A673 (cell line): ENCODE data around the gene PITX1. TPM values are rescaled to one million over a fixed set of nuclear protein-coding genes. Genes with fewer than 3 reads are reported as not detected.

Experiments used
- BruUV-seq: library from RNA; stranded (reverse); fragments of 400-500 nt; replicated peaks from 2 replicates; lab custom pipeline; 2021; lab: Mats Ljungman, UMichigan
- CTCF ChIA-PET: fragments of 300-600 bp; sonication (Branson Sonifier 250); formaldehyde crosslinking; loops from one replicate; lab custom pipeline; 2022; ENCODE audit warnings: antibody characterized with exemption; lab: Charles Lee
- POLR2A ChIA-PET: fragments of 300-600 bp; sonication (Branson Sonifier 250); formaldehyde crosslinking; loops from one replicate; lab custom pipeline; 2022; ENCODE audit warnings: antibody characterized with exemption; ENCODE audit not compliant: low non-redundant PET; lab: Charles Lee
- DNase-seq: peaks from one replicate; pipeline ENCODE4 v3.0.0-alpha.2; 2015; ENCODE audit warnings: low spot score
- H3K27ac ChIP-seq: fragments of 200-600 bp; sonication (generic); 2 replicates; pipeline ENCODE4 v1.5.1; 2016; ENCODE audit warnings: mixed run types, low read depth, mild to moderate bottlenecking, mixed read lengths, antibody characterized with exemption, low read length; ENCODE audit not compliant: poor library complexity, severe bottlenecking
- H3K27me3 ChIP-seq: fragments of 200-600 bp; sonication (generic); replicated peaks from 2 replicates; pipeline ENCODE4 v1.6.1; 2017; ENCODE audit warnings: mixed run types, low read depth, mild to moderate bottlenecking, mixed read lengths, antibody characterized with exemption, low read length; ENCODE audit not compliant: insufficient read depth, poor library complexity
- H3K36me3 ChIP-seq: fragments of 200-600 bp; sonication (generic); 2 replicates; pipeline ENCODE4 v1.6.1; 2016; ENCODE audit warnings: mixed run types, mild to moderate bottlenecking, mixed read lengths, antibody characterized with exemption, low read length; ENCODE audit not compliant: insufficient read depth, poor library complexity, severe bottlenecking
- H3K4me1 ChIP-seq: fragments of 200-600 bp; sonication (generic); 2 replicates; pipeline ENCODE4 v1.6.1; 2017; ENCODE audit warnings: mixed run types, mild to moderate bottlenecking, mixed read lengths, antibody characterized with exemption, low read length; ENCODE audit not compliant: insufficient read depth, poor library complexity, severe bottlenecking
- H3K4me3 ChIP-seq: fragments of 200-600 bp; sonication (generic); 2 replicates; pipeline ENCODE4 v1.5.1; 2016; ENCODE audit warnings: low read depth, mixed run types, mild to moderate bottlenecking, mixed read lengths, low read length; ENCODE audit not compliant: poor library complexity, severe bottlenecking
- H3K9me3 ChIP-seq: fragments of 200-600 bp; sonication (generic); 2 replicates; pipeline ENCODE4 v1.6.1; 2016; ENCODE audit warnings: mixed run types, low read depth, mild to moderate bottlenecking, mixed read lengths, antibody characterized with exemption, low read length; ENCODE audit not compliant: poor library complexity, severe bottlenecking
- EZH2 ChIP-seq: fragments of 200-600 bp; sonication (generic); IDR thresholded peaks from 2 replicates; pipeline ENCODE4 v1.6.1; 2017; ENCODE audit warnings: borderline replicate concordance, low read depth, mild to moderate bottlenecking, mixed read lengths, antibody characterized with exemption, low read length; ENCODE audit not compliant: poor library complexity, severe bottlenecking
- intact Hi-C: fragments of 100-400 bp; cut with micrococcal nuclease; formaldehyde crosslinking; loops from one replicate; pipeline ENCODE4 v1.10.0; 2022; ENCODE audit not compliant: unreplicated experiment
- total RNA-seq: library from RNA; stranded (reverse); gene quantifications from 2 replicates; pipeline ENCODE4 v1.2.3, GENCODE V29; 2021
- TF ChIP-seq, protein P1 (sequence below): fragments of 300-800, 200-600 bp; sonication (generic); conservative IDR thresholded peaks from 2 replicates; pipeline ENCODE4 v1.5.1; 2017; ENCODE audit warnings: low read depth, mild to moderate bottlenecking, antibody characterized with exemption, low read length, moderate library complexity, mixed read lengths

Gene PITX1
- total RNA-seq, 1 experiment from 2014 or later: 2.0 TPM

GRCh38 chr5:135011355-135012032 is 22.5 kb downstream of the PITX1 start:
- TF ChIP-seq, protein P1, sequence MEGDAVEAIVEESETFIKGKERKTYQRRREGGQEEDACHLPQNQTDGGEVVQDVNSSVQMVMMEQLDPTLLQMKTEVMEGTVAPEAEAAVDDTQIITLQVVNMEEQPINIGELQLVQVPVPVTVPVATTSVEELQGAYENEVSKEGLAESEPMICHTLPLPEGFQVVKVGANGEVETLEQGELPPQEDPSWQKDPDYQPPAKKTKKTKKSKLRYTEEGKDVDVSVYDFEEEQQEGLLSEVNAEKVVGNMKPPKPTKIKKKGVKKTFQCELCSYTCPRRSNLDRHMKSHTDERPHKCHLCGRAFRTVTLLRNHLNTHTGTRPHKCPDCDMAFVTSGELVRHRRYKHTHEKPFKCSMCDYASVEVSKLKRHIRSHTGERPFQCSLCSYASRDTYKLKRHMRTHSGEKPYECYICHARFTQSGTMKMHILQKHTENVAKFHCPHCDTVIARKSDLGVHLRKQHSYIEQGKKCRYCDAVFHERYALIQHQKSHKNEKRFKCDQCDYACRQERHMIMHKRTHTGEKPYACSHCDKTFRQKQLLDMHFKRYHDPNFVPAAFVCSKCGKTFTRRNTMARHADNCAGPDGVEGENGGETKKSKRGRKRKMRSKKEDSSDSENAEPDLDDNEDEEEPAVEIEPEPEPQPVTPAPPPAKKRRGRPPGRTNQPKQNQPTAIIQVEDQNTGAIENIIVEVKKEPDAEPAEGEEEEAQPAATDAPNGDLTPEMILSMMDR: no peak
- no peak for TF ChIP-seq EZH2
- Histone ChIP-seq H3K36me3 (no peaks in the 10 kb centered on the region), H3K9me3 (no peaks in the 10 kb centered on the region), H3K4me3 (no peak overlapping the region), H3K27me3 (no peaks in the 10 kb centered on the region), H3K27ac (no peak overlapping the region), H3K4me1 (no peaks in the 10 kb centered on the region)
- ChIA-PET CTCF (no interaction called here), POLR2A (no interaction called here)
- intact Hi-C loops: no loop called here
- DNase-seq: no peak
- no TSS peak for BruUV-seq

GRCh38 chr5:135010502-135011354 is 23.3 kb downstream of the PITX1 start:
- H3K27ac ChIP-seq: no peak overlapping the region
- no peaks in the 10 kb centered on the region for H3K27me3 ChIP-seq
- TF ChIP-seq EZH2: no peak
- TF ChIP-seq, protein P1: no peak
- BruUV-seq: no TSS peak
- no peak for DNase-seq
- CTCF ChIA-PET: no interaction called here
- intact Hi-C loops: no loop called here
- H3K36me3 ChIP-seq: no peaks in the 10 kb centered on the region
- H3K9me3 ChIP-seq: no peaks in the 10 kb centered on the region
- H3K4me1 ChIP-seq: no peaks in the 10 kb centered on the region
- POLR2A ChIA-PET: no interaction called here
- no peak overlapping the region for H3K4me3 ChIP-seq

DNA sequence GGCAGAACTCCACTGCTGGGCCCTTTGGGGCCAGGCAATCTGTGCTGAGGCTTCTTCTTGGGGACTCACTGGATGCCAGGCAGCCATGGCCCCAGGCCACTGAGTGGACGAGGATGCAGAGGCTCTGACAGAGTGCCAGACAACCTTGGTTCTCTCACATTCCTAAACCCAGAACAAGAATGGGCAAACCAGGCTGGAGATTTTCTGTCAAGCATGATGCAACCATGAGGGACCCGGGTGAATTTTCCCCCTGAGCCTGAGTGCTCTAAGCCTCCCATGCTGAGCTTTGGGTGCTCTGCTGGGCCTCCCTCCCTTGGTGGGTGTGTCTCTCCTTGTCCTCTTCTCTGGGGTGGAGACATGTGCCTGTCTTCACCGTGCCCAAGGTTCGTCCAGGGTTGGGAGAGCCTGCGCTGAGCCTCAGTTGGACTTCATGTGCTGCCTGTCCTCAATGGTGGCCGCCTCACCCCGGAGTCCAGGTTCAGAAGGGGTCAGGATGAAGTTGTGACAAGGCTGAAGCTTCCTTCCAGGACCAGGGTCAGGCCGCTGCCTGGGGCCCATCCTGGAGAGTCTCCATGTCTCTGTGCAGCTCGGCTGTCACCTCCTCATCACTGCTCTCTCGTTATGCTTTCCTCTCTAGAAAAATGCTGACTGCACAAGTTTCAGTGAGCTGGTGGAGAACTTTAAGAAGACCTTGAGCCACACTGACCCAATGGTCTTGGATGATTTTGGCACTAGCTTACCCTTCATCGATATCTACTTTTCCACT is 24.1 kb downstream of the PITX1 start:
- Histone ChIP-seq H3K27ac (no peak overlapping the region), H3K4me1 (no peaks in the 10 kb centered on the region), H3K9me3 (no peaks in the 10 kb centered on the region), H3K36me3 (no peaks in the 10 kb centered on the region), H3K27me3 (no peaks in the 10 kb centered on the region), H3K4me3 (no peak overlapping the region)
- ChIA-PET CTCF (no interaction called here), POLR2A (no interaction called here)
- TF ChIP-seq, protein P1: no peak
- TF ChIP-seq EZH2: no peak
- BruUV-seq: no TSS peak
- no peak for DNase-seq
- intact Hi-C loops: no loop called here
